GM18907 (cell line): Measurements from ENCODE around the gene C3orf33.
A peak's percentile ranks its signal among the peaks of the same experiment; 100 is the strongest.

Source experiments
- ATAC-seq: cut with Tn5 transposase; IDR thresholded peaks from one replicate; pipeline ENCODE4 v1.9.1; 2021; ENCODE audit warnings: mild to moderate bottlenecking, moderate library complexity; ENCODE audit not compliant: unreplicated experiment

Gene C3orf33

GRCh38 chr3:155790272-155790925 is 15.7 kb downstream of the C3orf33 start:
- no peak for ATAC-seq

- ATAC-seq: no peak
Observed at GRCh38 chr3:155785662-155786295, 20.3 kb downstream of the C3orf33 start.

- ATAC-seq: no peak
Observed at GRCh38 chr3:155782390-155782953, 23.6 kb downstream of the C3orf33 start.

GRCh38 chr3:155780291-155780690 is 25.8 kb downstream of the C3orf33 start:
- no peak for ATAC-seq

- ATAC-seq: no peak
Observed at GRCh38 chr3:155778462-155778861, 27.6 kb downstream of the C3orf33 start.

GRCh38 chr3:155772801-155773200 is 33.3 kb downstream of the C3orf33 start:
- ATAC-seq: no peak

- no peak for ATAC-seq
Observed at GRCh38 chr3:155771126-155771525, 35.0 kb downstream of the C3orf33 start.

- no peak for ATAC-seq
Observed at GRCh38 chr3:155766206-155766605, 39.9 kb downstream of the C3orf33 start.

- ATAC-seq: no peak
Observed at GRCh38 chr3:155763870-155764463, 42.1 kb downstream of the C3orf33 start.

GRCh38 chr3:155760653-155761052 is 45.4 kb downstream of the C3orf33 start:
- no peak for ATAC-seq

GRCh38 chr3:155757577-155757976 is 48.5 kb downstream of the C3orf33 start:
- ATAC-seq: no peak

GRCh38 chr3:155753038-155753639 is 52.9 kb downstream of the C3orf33 start:
- no peak for ATAC-seq

- ATAC-seq: no peak
Observed at GRCh38 chr3:155748611-155749365, 57.3 kb downstream of the C3orf33 start.

GRCh38 chr3:155747946-155748290 is 58.2 kb downstream of the C3orf33 start:
- no peak for ATAC-seq

GRCh38 chr3:155747286-155747945 is 58.7 kb downstream of the C3orf33 start:
- no peak for ATAC-seq

GRCh38 chr3:155746703-155747102 is 59.4 kb downstream of the C3orf33 start:
- no peak for ATAC-seq

GRCh38 chr3:155745795-155746550 is 60.1 kb downstream of the C3orf33 start:
- no peak for ATAC-seq

GRCh38 chr3:155744626-155745324 is 61.3 kb downstream of the C3orf33 start, which contains the start of gene PLCH1:
Gene PLCH1 (minus strand): TSS chr3:155745071. CDS start chr3:155704224, 40,847 bp downstream.
- peak; percentile 60 for ATAC-seq
